Hypothalamus (tissue), 51 donors: ENCODE results near the gene SLC5A1.
"Not testable (repeated sequence)": the region's sequence is repeated elsewhere in the genome, so short reads cannot be mapped to it uniquely, and the experiment has no call there.

Experiments used
- DNase-seq, 51 donors: peaks; one replicate each; lab custom pipeline; 2025; lab: John Stamatoyannopoulos, UW

SLC5A1 gene

GRCh38 chr22:32140688-32141087 is 97.6 kb downstream of the SLC5A1 start:
- DNase-seq, result not testable (repeated sequence)

GRCh38 chr22:32142600-32142999 is 99.5 kb downstream of the SLC5A1 start:
- DNase-seq, result no peak

- DNase-seq, result peak in 2 of 51 donors; percentile 3 to 5
These were observed 101.6 kb downstream of the SLC5A1 start for GRCh38 chr22:32144496-32145274.

GRCh38 chr22:32147128-32147527 is 104.1 kb downstream of the SLC5A1 start:
- not testable (repeated sequence) for DNase-seq

GRCh38 chr22:32148372-32148771 is 105.3 kb downstream of the SLC5A1 start:
- DNase-seq, result not testable (repeated sequence)

- DNase-seq, result not testable (repeated sequence)
These were observed 107.6 kb downstream of the SLC5A1 start for GRCh38 chr22:32150647-32151046.

GRCh38 chr22:32151641-32152040 is 108.6 kb downstream of the SLC5A1 start:
- not testable (repeated sequence) for DNase-seq

- DNase-seq, result not testable (repeated sequence)
These were observed 111.7 kb downstream of the SLC5A1 start for GRCh38 chr22:32154727-32155126.

- not testable (repeated sequence) for DNase-seq
These were observed 114.6 kb downstream of the SLC5A1 start for GRCh38 chr22:32157632-32158031.

GRCh38 chr22:32158712-32159533 is 115.9 kb downstream of the SLC5A1 start, which contains the start of gene C22orf42:
C22orf42 (minus strand) TSS chr22:32159303; CDS start chr22:32159215, 88 bp downstream.
- DNase-seq, result peak in 7 of 51 donors; percentile 7 to 39 (median 29)

- DNase-seq, result not testable (repeated sequence)
These were observed 117.3 kb downstream of the SLC5A1 start for GRCh38 chr22:32160411-32160810.
